Vagina (tissue), 2 donors: Measurements from ENCODE around the gene TAF3. TPM values are rescaled to one million over a fixed set of nuclear protein-coding genes. Genes with fewer than 3 reads are reported as not detected.

Experiments used
- DNase-seq, 2 donors: peaks; one replicate each; pipeline ENCODE4 v3.0.0-alpha.2; 2017; ENCODE audit errors: extremely low spot score in 2 of 2
- H3K27ac ChIP-seq: fragments of 200-600 bp; sonication (generic); one replicate; pipeline ENCODE4 v1.5.1; 2019
- H3K27me3 ChIP-seq: fragments of 200-600 bp; sonication (generic); one replicate; pipeline ENCODE4 v1.5.1; 2019
- H3K36me3 ChIP-seq, 2 donors: fragments of 200-600 bp; sonication (generic); one replicate each; pipeline ENCODE4 v1.5.1; 2017 to 2019
- H3K4me1 ChIP-seq: fragments of 200-600 bp; sonication (generic); one replicate; pipeline ENCODE4 v1.5.1; 2019
- H3K4me3 ChIP-seq, 2 donors: fragments of 200-600 bp; sonication (generic); 1 replicate in 1 of 2; 2 replicates in 1 of 2; pipeline ENCODE4 v1.5.1; 2016 to 2019
- H3K9me3 ChIP-seq: fragments of 200-600 bp; sonication (generic); one replicate; pipeline ENCODE4 v1.5.1; 2019
- CTCF ChIP-seq, 3 experiments: fragments of 450-650 bp in 2 of 3; fragments of 200-600 bp in 1 of 3; sonication (generic) in 1 of 3; IDR thresholded peaks; one replicate each; pipeline ENCODE4 v1.5.1; 2017 to 2019; ENCODE audit warnings: antibody characterized with exemption in 3 of 3, mild to moderate bottlenecking in 2 of 3, moderate library complexity in 2 of 3
- POLR2A ChIP-seq, 2 donors: fragments of 450-650 bp; IDR thresholded peaks; one replicate each; pipeline ENCODE4 v1.6.1; 2017; ENCODE audit warnings: antibody characterized with exemption in 2 of 2, mild to moderate bottlenecking in 2 of 2, moderate library complexity in 2 of 2
- POLR2AphosphoS5 ChIP-seq, 2 donors: sonication (generic); formaldehyde crosslinking; IDR thresholded peaks; one replicate each; pipeline ENCODE4 v1.9.0; 2017; ENCODE audit warnings: antibody characterized with exemption in 2 of 2, mild to moderate bottlenecking in 2 of 2, low read depth in 1 of 2; ENCODE audit not compliant: insufficient read depth in 1 of 2
- intact Hi-C: fragments of 100-400 bp; cut with DNase I; formaldehyde crosslinking; loops from one replicate; pipeline ENCODE4 v1.15.1; 2023
- total RNA-seq: library from RNA; depleted of rRNA; stranded (reverse); fragments of >200 nt; gene quantifications from one replicate; pipeline ENCODE4 v1.2.3, GENCODE V29; 2016

Gene TAF3
- total RNA-seq, 1 donor from 2014 or later: 9.8 TPM

GRCh38 chr10:7944215-7944480 is 125.8 kb downstream of the TAF3 start:
- Histone ChIP-seq H3K27me3 (no peaks in the 10 kb centered on the region), H3K9me3 (no peaks in the 10 kb centered on the region), H3K36me3 (no peaks in the 10 kb centered on the region), H3K4me3 (no peak overlapping the region), H3K27ac (no peak overlapping the region), H3K4me1 (peaks cover 8% of the 10 kb centered on the region)
- TF ChIP-seq CTCF (IDR thresholded peaks at IDR 0.05) (no peak), POLR2AphosphoS5 (IDR thresholded peaks at IDR 0.05; ENCODE audit: insufficient read depth in 1 of 2, low read depth in 1 of 2) (no peak), POLR2A (IDR thresholded peaks at IDR 0.05) (no peak)
- intact Hi-C loops: no loop called here
- DNase-seq: no peak

- Histone ChIP-seq H3K27ac (no peak overlapping the region), H3K4me1 (peaks cover 8% of the 10 kb centered on the region), H3K9me3 (no peaks in the 10 kb centered on the region), H3K27me3 (no peaks in the 10 kb centered on the region), H3K36me3 (no peaks in the 10 kb centered on the region), H3K4me3 (no peak overlapping the region)
- intact Hi-C loops: no loop called here
- TF ChIP-seq CTCF (IDR thresholded peaks at IDR 0.05) (no peak), POLR2A (IDR thresholded peaks at IDR 0.05) (no peak), POLR2AphosphoS5 (IDR thresholded peaks at IDR 0.05; ENCODE audit: insufficient read depth in 1 of 2, low read depth in 1 of 2) (no peak)
- no peak for DNase-seq
Measured at GRCh38 chr10:7944537-7944936, 126.2 kb downstream of the TAF3 start.

GRCh38 chr10:7945034-7945433 is 126.7 kb downstream of the TAF3 start:
- TF ChIP-seq POLR2AphosphoS5 (IDR thresholded peaks at IDR 0.05; ENCODE audit: insufficient read depth in 1 of 2, low read depth in 1 of 2) (no peak), POLR2A (IDR thresholded peaks at IDR 0.05) (no peak), CTCF (IDR thresholded peaks at IDR 0.05) (no peak)
- intact Hi-C loops: no loop called here
- H3K27ac ChIP-seq: no peak overlapping the region
- H3K27me3 ChIP-seq: no peaks in the 10 kb centered on the region
- DNase-seq: no peak
- peaks cover 8% of the 10 kb centered on the region for H3K4me1 ChIP-seq
- H3K9me3 ChIP-seq: no peaks in the 10 kb centered on the region
- H3K4me3 ChIP-seq: no peak overlapping the region
- H3K36me3 ChIP-seq: no peaks in the 10 kb centered on the region

GRCh38 chr10:7945469-7946187 is 127.3 kb downstream of the TAF3 start:
- H3K27ac ChIP-seq: no peak overlapping the region
- no peak for TF ChIP-seq POLR2A (IDR thresholded peaks at IDR 0.05)
- no peak for TF ChIP-seq CTCF (IDR thresholded peaks at IDR 0.05)
- TF ChIP-seq POLR2AphosphoS5 (IDR thresholded peaks at IDR 0.05; ENCODE audit: insufficient read depth in 1 of 2, low read depth in 1 of 2): no peak
- H3K4me3 ChIP-seq: no peak overlapping the region
- no peaks in the 10 kb centered on the region for H3K9me3 ChIP-seq
- H3K4me1 ChIP-seq: peaks cover 8% of the 10 kb centered on the region
- H3K36me3 ChIP-seq: no peaks in the 10 kb centered on the region
- H3K27me3 ChIP-seq: no peaks in the 10 kb centered on the region
- no peak for DNase-seq
- intact Hi-C loops: no loop called here

GRCh38 chr10:7948371-7949000 is 130.2 kb downstream of the TAF3 start:
- Histone ChIP-seq H3K4me3 (no peak overlapping the region), H3K27ac (no peak overlapping the region), H3K27me3 (no peaks in the 10 kb centered on the region), H3K4me1 (peaks cover 8% of the 10 kb centered on the region), H3K36me3 (no peaks in the 10 kb centered on the region), H3K9me3 (no peaks in the 10 kb centered on the region)
- intact Hi-C loops: no loop called here
- DNase-seq: no peak
- TF ChIP-seq POLR2A (IDR thresholded peaks at IDR 0.05): no peak
- no peak for TF ChIP-seq POLR2AphosphoS5 (IDR thresholded peaks at IDR 0.05; ENCODE audit: insufficient read depth in 1 of 2, low read depth in 1 of 2)
